Measurements from ENCODE around the gene KARS1. TPM values are rescaled to one million over a fixed set of nuclear protein-coding genes. Genes with fewer than 3 reads are reported as not detected.

The KARS1 gene
- polyA plus RNA-seq, 1 donor from 2014 or later = 151 TPM

DNA sequence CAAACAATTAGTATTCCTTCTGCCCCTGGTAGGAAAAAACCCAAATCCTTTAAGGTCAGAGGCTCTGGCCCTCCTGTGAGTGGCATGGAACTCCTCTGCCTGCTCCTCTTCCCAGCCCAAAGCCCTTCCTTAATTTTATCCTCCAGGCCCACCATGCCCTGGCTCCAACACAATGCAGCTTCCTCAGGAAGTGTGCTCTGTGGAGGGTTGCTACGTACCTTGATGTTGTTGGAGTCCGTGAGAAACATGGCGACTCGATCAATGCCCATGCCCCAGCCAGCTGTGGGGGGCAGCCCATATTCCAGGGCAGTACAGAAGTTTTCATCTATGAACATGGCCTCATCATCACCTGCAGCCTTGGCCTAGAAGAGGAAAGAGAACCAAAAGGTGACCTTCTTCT lies 19.1 kb downstream of the KARS1 start:
- Histone ChIP-seq H3K79me2 (replicated peaks; ENCODE audit: insufficient read depth, low read length) (no peaks in the 10 kb centered on the region), H3K36me3 (ENCODE audit: insufficient read depth, low read length) (peaks cover 8% of the 10 kb centered on the region), H3K27ac (ENCODE audit: low read length) (no peak overlapping the region), H3K9ac (ENCODE audit: low read length) (no peak overlapping the region), H2AFZ (ENCODE audit: low read depth, low read length) (no peak overlapping the region), H3K27me3 (ENCODE audit: insufficient read depth, low read depth, low read length) (no peaks in the 10 kb centered on the region), H3K9me3 (ENCODE audit: low read length) (no peaks in the 10 kb centered on the region), H3K4me3 (ENCODE audit: low read length) (no peak overlapping the region), H3F3A (ENCODE audit: insufficient read depth, low read length, poor library complexity, severe bottlenecking) (no peaks in the 10 kb centered on the region), H3K4me2 (ENCODE audit: low read length) (no peak overlapping the region), H4K20me1 (ENCODE audit: insufficient read depth) (no peaks in the 10 kb centered on the region), H3K9me2 (ENCODE audit: insufficient read depth, low read length) (no peaks in the 10 kb centered on the region)
- TF ChIP-seq MXI1 (conservative IDR thresholded peaks at IDR 0.05; ENCODE audit: poor library complexity, severe bottlenecking) (no peak), RAD21 (conservative IDR thresholded peaks at IDR 0.05) (no peak), SMC3 (conservative IDR thresholded peaks at IDR 0.05; ENCODE audit: poor library complexity) (no peak)
- TF ChIP-seq, protein P1, sequence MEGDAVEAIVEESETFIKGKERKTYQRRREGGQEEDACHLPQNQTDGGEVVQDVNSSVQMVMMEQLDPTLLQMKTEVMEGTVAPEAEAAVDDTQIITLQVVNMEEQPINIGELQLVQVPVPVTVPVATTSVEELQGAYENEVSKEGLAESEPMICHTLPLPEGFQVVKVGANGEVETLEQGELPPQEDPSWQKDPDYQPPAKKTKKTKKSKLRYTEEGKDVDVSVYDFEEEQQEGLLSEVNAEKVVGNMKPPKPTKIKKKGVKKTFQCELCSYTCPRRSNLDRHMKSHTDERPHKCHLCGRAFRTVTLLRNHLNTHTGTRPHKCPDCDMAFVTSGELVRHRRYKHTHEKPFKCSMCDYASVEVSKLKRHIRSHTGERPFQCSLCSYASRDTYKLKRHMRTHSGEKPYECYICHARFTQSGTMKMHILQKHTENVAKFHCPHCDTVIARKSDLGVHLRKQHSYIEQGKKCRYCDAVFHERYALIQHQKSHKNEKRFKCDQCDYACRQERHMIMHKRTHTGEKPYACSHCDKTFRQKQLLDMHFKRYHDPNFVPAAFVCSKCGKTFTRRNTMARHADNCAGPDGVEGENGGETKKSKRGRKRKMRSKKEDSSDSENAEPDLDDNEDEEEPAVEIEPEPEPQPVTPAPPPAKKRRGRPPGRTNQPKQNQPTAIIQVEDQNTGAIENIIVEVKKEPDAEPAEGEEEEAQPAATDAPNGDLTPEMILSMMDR (IDR thresholded peaks at IDR 0.05; ENCODE audit: poor library complexity, severe bottlenecking) = no peak

DNA sequence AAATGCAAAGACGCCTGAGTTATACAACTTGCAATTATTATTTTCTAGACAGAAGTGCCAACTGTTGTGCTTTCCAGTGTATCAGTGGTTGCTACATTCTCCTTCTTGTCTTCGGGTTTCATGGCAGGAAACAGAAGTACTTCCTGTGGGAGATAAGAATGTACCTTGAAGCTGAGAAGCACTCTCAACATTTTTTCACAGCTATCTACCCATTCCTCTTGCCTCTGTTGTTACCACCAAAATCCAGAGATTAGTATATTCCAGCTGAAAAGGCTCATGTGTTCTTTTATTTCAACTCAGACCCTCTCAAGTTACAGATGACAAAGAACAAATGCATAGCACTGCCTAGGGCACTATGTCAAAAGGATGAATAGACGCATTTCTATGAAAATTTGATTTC lies 19.6 kb downstream of the KARS1 start:
- no peak overlapping the region for H3K27ac ChIP-seq (ENCODE audit: low read length)

More for the DNA sequence above, 19.6 kb downstream of the KARS1 start:
- H3K79me2 ChIP-seq (replicated peaks; ENCODE audit: insufficient read depth, low read length) = no peaks in the 10 kb centered on the region
- no peaks in the 10 kb centered on the region for H3K27me3 ChIP-seq (ENCODE audit: insufficient read depth, low read depth, low read length)
- H4K20me1 ChIP-seq (ENCODE audit: insufficient read depth) = no peaks in the 10 kb centered on the region
- no peak overlapping the region for H2AFZ ChIP-seq (ENCODE audit: low read depth, low read length)
- H3F3A ChIP-seq (ENCODE audit: insufficient read depth, low read length, poor library complexity, severe bottlenecking) = no peaks in the 10 kb centered on the region
- H3K4me2 ChIP-seq (ENCODE audit: low read length) = no peak overlapping the region
- TF ChIP-seq, protein P1 (IDR thresholded peaks at IDR 0.05; ENCODE audit: poor library complexity, severe bottlenecking) = no peak
- TF ChIP-seq EZH2 (IDR thresholded peaks at IDR 0.05; ENCODE audit: borderline replicate concordance, insufficient read depth, low read length, poor library complexity, severe bottlenecking) (no peak), MXI1 (conservative IDR thresholded peaks at IDR 0.05; ENCODE audit: poor library complexity, severe bottlenecking) (no peak), TAF1 (IDR thresholded peaks at IDR 0.05; ENCODE audit: low read depth) (no peak), RAD21 (conservative IDR thresholded peaks at IDR 0.05) (no peak), POLR2AphosphoS5 (IDR thresholded peaks at IDR 0.05) (no peak), EP300 (conservative IDR thresholded peaks at IDR 0.05; ENCODE audit: poor library complexity, severe bottlenecking) (no peak)
- TF ChIP-seq, protein P2, sequence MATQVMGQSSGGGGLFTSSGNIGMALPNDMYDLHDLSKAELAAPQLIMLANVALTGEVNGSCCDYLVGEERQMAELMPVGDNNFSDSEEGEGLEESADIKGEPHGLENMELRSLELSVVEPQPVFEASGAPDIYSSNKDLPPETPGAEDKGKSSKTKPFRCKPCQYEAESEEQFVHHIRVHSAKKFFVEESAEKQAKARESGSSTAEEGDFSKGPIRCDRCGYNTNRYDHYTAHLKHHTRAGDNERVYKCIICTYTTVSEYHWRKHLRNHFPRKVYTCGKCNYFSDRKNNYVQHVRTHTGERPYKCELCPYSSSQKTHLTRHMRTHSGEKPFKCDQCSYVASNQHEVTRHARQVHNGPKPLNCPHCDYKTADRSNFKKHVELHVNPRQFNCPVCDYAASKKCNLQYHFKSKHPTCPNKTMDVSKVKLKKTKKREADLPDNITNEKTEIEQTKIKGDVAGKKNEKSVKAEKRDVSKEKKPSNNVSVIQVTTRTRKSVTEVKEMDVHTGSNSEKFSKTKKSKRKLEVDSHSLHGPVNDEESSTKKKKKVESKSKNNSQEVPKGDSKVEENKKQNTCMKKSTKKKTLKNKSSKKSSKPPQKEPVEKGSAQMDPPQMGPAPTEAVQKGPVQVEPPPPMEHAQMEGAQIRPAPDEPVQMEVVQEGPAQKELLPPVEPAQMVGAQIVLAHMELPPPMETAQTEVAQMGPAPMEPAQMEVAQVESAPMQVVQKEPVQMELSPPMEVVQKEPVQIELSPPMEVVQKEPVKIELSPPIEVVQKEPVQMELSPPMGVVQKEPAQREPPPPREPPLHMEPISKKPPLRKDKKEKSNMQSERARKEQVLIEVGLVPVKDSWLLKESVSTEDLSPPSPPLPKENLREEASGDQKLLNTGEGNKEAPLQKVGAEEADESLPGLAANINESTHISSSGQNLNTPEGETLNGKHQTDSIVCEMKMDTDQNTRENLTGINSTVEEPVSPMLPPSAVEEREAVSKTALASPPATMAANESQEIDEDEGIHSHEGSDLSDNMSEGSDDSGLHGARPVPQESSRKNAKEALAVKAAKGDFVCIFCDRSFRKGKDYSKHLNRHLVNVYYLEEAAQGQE (IDR thresholded peaks at IDR 0.05; ENCODE audit: borderline replicate concordance) = no peak
- no peak overlapping the region for H3K9ac ChIP-seq (ENCODE audit: low read length)
- no peak overlapping the region for H3K4me3 ChIP-seq (ENCODE audit: low read length)
- H3K36me3 ChIP-seq (ENCODE audit: insufficient read depth, low read length) = peaks cover 8% of the 10 kb centered on the region
- no peaks in the 10 kb centered on the region for H3K9me2 ChIP-seq (ENCODE audit: insufficient read depth, low read length)
- no peaks in the 10 kb centered on the region for H3K9me3 ChIP-seq (ENCODE audit: low read length)
